ENCODE data around the gene SPTBN4. TPM values are rescaled to one million over a fixed set of nuclear protein-coding genes. Genes with fewer than 3 reads are reported as not detected.
"Not testable (repeated sequence)": the region's sequence is repeated elsewhere in the genome, so short reads cannot be mapped to it uniquely, and the experiment has no call there.

Gene SPTBN4
- total RNA-seq, 1 experiment from 2014 or later: 1.9 TPM

GRCh38 chr19:40450664-40451063 lies 16.1 kb upstream of the SPTBN4 start:
- H4K20me1 ChIP-seq (ENCODE audit: low read length): no peaks in the 10 kb centered on the region
- H3K79me2 ChIP-seq (ENCODE audit: low read length): no peaks in the 10 kb centered on the region
- no TSS peak for BruUV-seq (replicated peaks)
- no peaks in the 10 kb centered on the region for H3F3A ChIP-seq (ENCODE audit: low read length, unreplicated experiment)
- no peak overlapping the region for H3K27ac ChIP-seq (ENCODE audit: low read length)
- H3K4me2 ChIP-seq (ENCODE audit: low read length): no peak overlapping the region
- CTCF ChIA-PET: no interaction called here
- no peaks in the 10 kb centered on the region for H3K9me3 ChIP-seq (ENCODE audit: low read length)
- no peak for ATAC-seq
- no peak overlapping the region for H3K9ac ChIP-seq (ENCODE audit: low read length)
- no peak overlapping the region for H2AFZ ChIP-seq (ENCODE audit: low read length)
- intact Hi-C loops (cut with micrococcal nuclease): no loop called here
- no peak overlapping the region for H3K4me3 ChIP-seq (ENCODE audit: low read length)
- POLR2A ChIA-PET (ENCODE audit: unreplicated experiment): interaction anchor here (0.6 kb wide), 1 partner anchor 149 kb away, joined by 5 read pairs; no protein-coding TSS in a partner anchor
- no peaks in the 10 kb centered on the region for H3K36me3 ChIP-seq (ENCODE audit: low read depth, low read length)
- TF ChIP-seq EZH2 (IDR thresholded peaks at IDR 0.05; ENCODE audit: low read length, unreplicated experiment): no peak
- no peak for DNase-seq
- peaks cover 4% of the 10 kb centered on the region; the same call in 1 of the 2 replicates for H3K4me1 ChIP-seq (ENCODE audit: insufficient read depth, low read length)
- no peaks in the 10 kb centered on the region for H3K9me2 ChIP-seq (replicated peaks; ENCODE audit: low read length)
- H3K27me3 ChIP-seq (ENCODE audit: low read length): no peaks in the 10 kb centered on the region

DNA sequence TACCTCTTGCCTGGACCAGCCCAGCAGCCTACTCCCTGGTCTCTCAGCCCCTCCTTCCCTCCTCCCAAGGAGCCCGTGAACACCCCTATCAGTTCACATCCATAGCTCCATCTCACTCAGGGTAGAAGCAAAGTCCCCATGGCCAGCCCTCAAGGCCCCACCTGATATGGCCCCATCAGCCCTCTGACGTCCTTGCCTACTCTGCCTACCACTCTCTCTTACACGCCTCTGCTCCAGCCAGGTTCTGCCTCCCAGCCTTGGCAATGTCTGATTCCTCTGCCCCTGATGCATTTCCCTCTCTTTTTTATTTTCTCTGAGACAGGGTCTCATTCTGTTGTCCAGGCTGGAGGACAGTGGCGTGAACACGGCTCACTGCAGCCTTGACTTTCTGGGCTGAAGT lies 14.8 kb upstream of the SPTBN4 start:
- Histone ChIP-seq H3K27ac (ENCODE audit: low read length) (no peak overlapping the region), H3K9ac (ENCODE audit: low read length) (no peak overlapping the region), H2AFZ (ENCODE audit: low read length) (no peak overlapping the region), H3K27me3 (ENCODE audit: low read length) (no peaks in the 10 kb centered on the region), H4K20me1 (ENCODE audit: low read length) (no peaks in the 10 kb centered on the region), H3K9me2 (replicated peaks; ENCODE audit: low read length) (no peaks in the 10 kb centered on the region), H3K36me3 (ENCODE audit: low read depth, low read length) (no peaks in the 10 kb centered on the region), H3K4me1 (ENCODE audit: insufficient read depth, low read length) (no peaks in the 10 kb centered on the region), H3K9me3 (ENCODE audit: low read length) (no peaks in the 10 kb centered on the region), H3K4me2 (ENCODE audit: low read length) (no peak overlapping the region), H3K79me2 (ENCODE audit: low read length) (no peaks in the 10 kb centered on the region), H3F3A (ENCODE audit: low read length, unreplicated experiment) (no peaks in the 10 kb centered on the region), H3K4me3 (ENCODE audit: low read length) (no peak overlapping the region)
- DNase-seq: no peak
- intact Hi-C loops (cut with micrococcal nuclease): no loop called here
- no peak for ATAC-seq
- no TSS peak for BruUV-seq (replicated peaks)
- TF ChIP-seq EZH2phosphoT487 (IDR thresholded peaks at IDR 0.05; ENCODE audit: borderline replicate concordance, low read length) (no peak), EZH2 (IDR thresholded peaks at IDR 0.05; ENCODE audit: low read length, unreplicated experiment) (no peak)
- TF ChIP-seq, protein P1, sequence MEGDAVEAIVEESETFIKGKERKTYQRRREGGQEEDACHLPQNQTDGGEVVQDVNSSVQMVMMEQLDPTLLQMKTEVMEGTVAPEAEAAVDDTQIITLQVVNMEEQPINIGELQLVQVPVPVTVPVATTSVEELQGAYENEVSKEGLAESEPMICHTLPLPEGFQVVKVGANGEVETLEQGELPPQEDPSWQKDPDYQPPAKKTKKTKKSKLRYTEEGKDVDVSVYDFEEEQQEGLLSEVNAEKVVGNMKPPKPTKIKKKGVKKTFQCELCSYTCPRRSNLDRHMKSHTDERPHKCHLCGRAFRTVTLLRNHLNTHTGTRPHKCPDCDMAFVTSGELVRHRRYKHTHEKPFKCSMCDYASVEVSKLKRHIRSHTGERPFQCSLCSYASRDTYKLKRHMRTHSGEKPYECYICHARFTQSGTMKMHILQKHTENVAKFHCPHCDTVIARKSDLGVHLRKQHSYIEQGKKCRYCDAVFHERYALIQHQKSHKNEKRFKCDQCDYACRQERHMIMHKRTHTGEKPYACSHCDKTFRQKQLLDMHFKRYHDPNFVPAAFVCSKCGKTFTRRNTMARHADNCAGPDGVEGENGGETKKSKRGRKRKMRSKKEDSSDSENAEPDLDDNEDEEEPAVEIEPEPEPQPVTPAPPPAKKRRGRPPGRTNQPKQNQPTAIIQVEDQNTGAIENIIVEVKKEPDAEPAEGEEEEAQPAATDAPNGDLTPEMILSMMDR (conservative IDR thresholded peaks at IDR 0.05; ENCODE audit: low read depth, low read length): no peak
- POLR2A ChIA-PET (ENCODE audit: unreplicated experiment): no interaction called here
- CTCF ChIA-PET: no interaction called here

GRCh38 chr19:40453151-40453735 lies 13.6 kb upstream of the SPTBN4 start:
- no peaks in the 10 kb centered on the region for H3K9me3 ChIP-seq (ENCODE audit: low read length)
- H3K79me2 ChIP-seq (ENCODE audit: low read length): no peaks in the 10 kb centered on the region
- intact Hi-C loops (cut with micrococcal nuclease): no loop called here
- ATAC-seq (no peak), DNase-seq (no peak)
- no peak overlapping the region for H3K27ac ChIP-seq (ENCODE audit: low read length)
- H3K36me3 ChIP-seq (ENCODE audit: low read depth, low read length): no peaks in the 10 kb centered on the region
- ChIA-PET CTCF (no interaction called here), POLR2A (ENCODE audit: unreplicated experiment) (no interaction called here)
- H3F3A ChIP-seq (ENCODE audit: low read length, unreplicated experiment): no peaks in the 10 kb centered on the region
- no TSS peak for BruUV-seq (replicated peaks)
- H2AFZ ChIP-seq (ENCODE audit: low read length): no peak overlapping the region
- TF ChIP-seq, protein P1 (conservative IDR thresholded peaks at IDR 0.05; ENCODE audit: low read depth, low read length): no peak
- TF ChIP-seq EZH2 (IDR thresholded peaks at IDR 0.05; ENCODE audit: low read length, unreplicated experiment) (no peak), EZH2phosphoT487 (IDR thresholded peaks at IDR 0.05; ENCODE audit: borderline replicate concordance, low read length) (no peak)
- H3K27me3 ChIP-seq (ENCODE audit: low read length): no peaks in the 10 kb centered on the region
- H3K9ac ChIP-seq (ENCODE audit: low read length): no peak overlapping the region
- H3K4me1 ChIP-seq (ENCODE audit: insufficient read depth, low read length): no peaks in the 10 kb centered on the region
- no peak overlapping the region for H3K4me3 ChIP-seq (ENCODE audit: low read length)
- H3K4me2 ChIP-seq (ENCODE audit: low read length): no peak overlapping the region
- no peaks in the 10 kb centered on the region for H3K9me2 ChIP-seq (replicated peaks; ENCODE audit: low read length)
- H4K20me1 ChIP-seq (ENCODE audit: low read length): no peaks in the 10 kb centered on the region

DNA sequence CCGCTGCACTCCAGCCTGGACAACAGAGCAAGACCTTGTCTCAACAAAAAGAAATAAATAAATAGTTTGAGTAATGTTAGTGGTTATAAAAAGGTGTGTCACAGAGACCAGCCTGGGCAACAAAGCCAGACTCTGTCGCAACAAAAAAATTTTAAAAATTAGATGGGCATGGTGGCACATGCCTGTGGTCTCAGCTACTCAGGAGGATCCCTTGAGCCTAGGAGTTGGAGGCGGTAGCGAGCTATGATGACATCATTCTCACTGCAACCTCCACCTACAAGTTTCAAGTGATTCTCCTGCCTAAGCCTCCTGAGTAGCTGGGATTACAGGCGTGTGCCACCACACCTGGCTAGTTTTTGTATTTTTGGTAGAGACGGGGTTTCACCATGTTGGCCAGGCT lies 12.9 kb upstream of the SPTBN4 start:
- ATAC-seq; intact Hi-C loops (cut with micrococcal nuclease); BruUV-seq (replicated peaks); CTCF ChIA-PET; H3K9me3 ChIP-seq (ENCODE audit: low read length); POLR2A ChIA-PET (ENCODE audit: unreplicated experiment); H2AFZ ChIP-seq (ENCODE audit: low read length); H3K9ac ChIP-seq (ENCODE audit: low read length); H3K4me1 ChIP-seq (ENCODE audit: insufficient read depth, low read length); H3K9me2 ChIP-seq (replicated peaks; ENCODE audit: low read length); H3K79me2 ChIP-seq (ENCODE audit: low read length); DNase-seq; H4K20me1 ChIP-seq (ENCODE audit: low read length); H3K4me3 ChIP-seq (ENCODE audit: low read length); H3K36me3 ChIP-seq (ENCODE audit: low read depth, low read length); H3K27me3 ChIP-seq (ENCODE audit: low read length); H3K4me2 ChIP-seq (ENCODE audit: low read length); H3F3A ChIP-seq (ENCODE audit: low read length, unreplicated experiment); H3K27ac ChIP-seq (ENCODE audit: low read length): not testable (repeated sequence)
